ENCODE data around the gene PLCH1.

PLCH1 gene

DNA sequence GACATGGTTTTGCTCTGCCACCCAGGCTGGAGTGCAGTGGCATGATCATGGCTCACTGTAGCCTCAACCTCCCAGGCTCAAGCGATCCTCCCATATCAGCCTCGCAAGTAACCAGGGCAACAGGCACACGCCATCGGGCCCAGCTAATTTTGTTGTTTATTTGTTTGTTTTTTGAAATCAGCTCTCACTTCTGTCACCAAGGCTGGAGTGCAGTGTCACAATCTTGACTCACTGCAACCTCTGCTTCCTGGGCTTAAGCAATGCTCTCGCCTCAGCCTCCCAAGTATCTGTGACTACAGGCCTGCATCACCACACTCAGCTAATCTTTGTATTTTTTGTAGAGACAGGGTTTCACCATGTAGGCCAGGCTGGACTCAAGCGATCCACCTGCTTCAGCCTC lies 26.3 kb upstream of the PLCH1 start:
- no peaks in the 10 kb centered on the region for H3F3A ChIP-seq (ENCODE audit: control insufficient read depth, insufficient read depth)
- peaks cover 8% of the 10 kb centered on the region for H3K9me3 ChIP-seq (ENCODE audit: control insufficient read depth, insufficient read depth, low read length)
- no peak overlapping the region for H3K27ac ChIP-seq (ENCODE audit: low read depth, low read length)
- H3K4me2 ChIP-seq (ENCODE audit: low read length): no peak overlapping the region
- H3K79me2 ChIP-seq (ENCODE audit: control insufficient read depth, low read length): no peaks in the 10 kb centered on the region
- TF ChIP-seq CTCF (IDR thresholded peaks at IDR 0.05; ENCODE audit: low read depth, low read length, poor library complexity, severe bottlenecking) (no peak), EZH2phosphoT487 (IDR thresholded peaks at IDR 0.05; ENCODE audit: borderline replicate concordance, low read length) (no peak)
- H3K9me2 ChIP-seq (replicated peaks; ENCODE audit: control insufficient read depth, low read length): no peaks in the 10 kb centered on the region
- H3K27me3 ChIP-seq (ENCODE audit: control insufficient read depth, low read length): no peaks in the 10 kb centered on the region
- H3K4me1 ChIP-seq (ENCODE audit: control insufficient read depth, low read length): no peaks in the 10 kb centered on the region
- H3K4me3 ChIP-seq (ENCODE audit: low read length): no peak overlapping the region
- no peaks in the 10 kb centered on the region for H3K36me3 ChIP-seq (ENCODE audit: control insufficient read depth, low read length)
- no peaks in the 10 kb centered on the region for H4K20me1 ChIP-seq (ENCODE audit: control insufficient read depth, insufficient read depth, low read depth, low read length)

GRCh38 chr3:155766206-155766605 lies 21.3 kb upstream of the PLCH1 start:
- Histone ChIP-seq H3K4me2 (ENCODE audit: low read length) (no peak overlapping the region), H3K9me3 (ENCODE audit: control insufficient read depth, insufficient read depth, low read length) (peaks cover 8% of the 10 kb centered on the region), H3K27ac (ENCODE audit: low read depth, low read length) (no peak overlapping the region), H3K36me3 (ENCODE audit: control insufficient read depth, low read length) (no peaks in the 10 kb centered on the region), H3K27me3 (ENCODE audit: control insufficient read depth, low read length) (no peaks in the 10 kb centered on the region), H3F3A (ENCODE audit: control insufficient read depth, insufficient read depth) (no peaks in the 10 kb centered on the region), H3K4me1 (ENCODE audit: control insufficient read depth, low read length) (no peaks in the 10 kb centered on the region), H3K79me2 (ENCODE audit: control insufficient read depth, low read length) (no peaks in the 10 kb centered on the region), H3K9me2 (replicated peaks; ENCODE audit: control insufficient read depth, low read length) (no peaks in the 10 kb centered on the region), H4K20me1 (ENCODE audit: control insufficient read depth, insufficient read depth, low read depth, low read length) (no peaks in the 10 kb centered on the region), H3K4me3 (ENCODE audit: low read length) (no peak overlapping the region)
- no peak for TF ChIP-seq EZH2phosphoT487 (IDR thresholded peaks at IDR 0.05; ENCODE audit: borderline replicate concordance, low read length)
- TF ChIP-seq CTCF (IDR thresholded peaks at IDR 0.05; ENCODE audit: low read depth, low read length, poor library complexity, severe bottlenecking): no peak

DNA sequence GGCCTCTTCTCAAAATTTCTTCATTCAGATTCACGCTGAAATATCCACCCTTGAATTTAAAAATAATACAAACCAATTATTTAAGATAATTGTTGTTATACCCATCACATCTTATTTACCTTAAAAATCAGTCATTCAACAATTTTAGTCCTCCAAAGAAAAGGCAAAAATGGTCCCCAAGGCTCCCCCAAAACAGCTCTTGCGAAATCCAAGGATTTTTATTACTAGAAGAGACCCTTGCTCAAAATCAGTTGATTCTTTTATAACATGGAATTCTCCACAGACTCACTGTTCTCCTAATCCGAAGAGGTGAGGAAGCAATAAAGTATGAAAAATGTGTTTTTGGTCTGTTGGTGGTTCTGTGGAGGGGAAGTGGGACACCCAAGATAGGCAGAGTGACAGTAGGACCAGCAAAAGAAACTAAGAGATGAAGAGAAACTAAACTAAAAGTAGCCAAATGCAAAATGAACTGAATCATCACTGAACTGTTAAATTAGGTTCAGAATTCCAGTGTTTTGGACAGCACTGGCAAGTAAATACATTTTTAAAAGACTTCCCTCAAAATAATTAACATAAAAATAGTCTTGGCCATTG lies 19.1 kb upstream of the PLCH1 start:
- no peaks in the 10 kb centered on the region for H3K9me2 ChIP-seq (replicated peaks; ENCODE audit: control insufficient read depth, low read length)
- H3F3A ChIP-seq (ENCODE audit: control insufficient read depth, insufficient read depth): no peaks in the 10 kb centered on the region
- H3K27ac ChIP-seq (ENCODE audit: low read depth, low read length): no peak overlapping the region
- TF ChIP-seq EZH2phosphoT487 (IDR thresholded peaks at IDR 0.05; ENCODE audit: borderline replicate concordance, low read length): no peak
- no peak for TF ChIP-seq CTCF (IDR thresholded peaks at IDR 0.05; ENCODE audit: low read depth, low read length, poor library complexity, severe bottlenecking)
- no peak overlapping the region for H3K4me3 ChIP-seq (ENCODE audit: low read length)
- no peak overlapping the region for H3K4me2 ChIP-seq (ENCODE audit: low read length)
- H3K27me3 ChIP-seq (ENCODE audit: control insufficient read depth, low read length): no peaks in the 10 kb centered on the region
- H3K79me2 ChIP-seq (ENCODE audit: control insufficient read depth, low read length): no peaks in the 10 kb centered on the region
- no peaks in the 10 kb centered on the region for H3K4me1 ChIP-seq (ENCODE audit: control insufficient read depth, low read length)
- no peaks in the 10 kb centered on the region for H3K9me3 ChIP-seq (ENCODE audit: control insufficient read depth, insufficient read depth, low read length)
- no peaks in the 10 kb centered on the region for H4K20me1 ChIP-seq (ENCODE audit: control insufficient read depth, insufficient read depth, low read depth, low read length)
- H3K36me3 ChIP-seq (ENCODE audit: control insufficient read depth, low read length): no peaks in the 10 kb centered on the region
